Naive thymus-derived CD4-positive, alpha-beta T cell (primary cell): ENCODE measurements around the gene RNF151. TPM values are rescaled to one million over a fixed set of nuclear protein-coding genes. Genes with fewer than 3 reads are reported as not detected.

ENCODE experiments used
- ATAC-seq: fragments of 150-1000 bp; cut with Tn5 transposase; 2 replicates; pipeline ENCODE4 v1.10.0; 2021; ENCODE audit warnings: mild to moderate bottlenecking, moderate library complexity
- CTCF ChIA-PET: fragments of 350-600 bp; sonication (Branson Sonifier 250); formaldehyde crosslinking; loops from one replicate; lab custom pipeline; 2021; ENCODE audit warnings: antibody characterized with exemption; lab: Charles Lee
- POLR2A ChIA-PET: fragments of 350-600 bp; sonication (Branson Sonifier 250); formaldehyde crosslinking; loops from one replicate; lab custom pipeline; 2021; ENCODE audit warnings: antibody characterized with exemption, inconsistent platforms; lab: Charles Lee
- DNase-seq, 9 donors: peaks; one replicate each; pipeline versions ENCODE4 v3.0.0 to v3.0.0-alpha.2; 2020 to 2022; ENCODE audit warnings: mixed read lengths in 1 of 9
- H3K27ac ChIP-seq: one replicate; pipeline ENCODE4 v1.7.0; 2013; ENCODE audit warnings: mild to moderate bottlenecking, low read depth, low read length, moderate library complexity
- H3K27me3 ChIP-seq, 2 donors: one replicate each; pipeline ENCODE4 v1.7.0; 2013; ENCODE audit warnings: low read length in 2 of 2, mild to moderate bottlenecking in 2 of 2, moderate library complexity in 2 of 2; ENCODE audit not compliant: control insufficient read depth in 2 of 2, insufficient read depth in 2 of 2
- H3K36me3 ChIP-seq, 3 experiments: 1 replicate in 2 of 3; 2 replicates in 1 of 3; pipeline ENCODE4 v1.7.0; 2013; ENCODE audit warnings: low read length in 3 of 3, mild to moderate bottlenecking in 3 of 3, moderate library complexity in 1 of 3; ENCODE audit not compliant: insufficient read depth in 3 of 3, control insufficient read depth in 2 of 3
- H3K4me1 ChIP-seq, 2 donors: one replicate each; pipeline ENCODE4 v1.7.0; 2013; ENCODE audit warnings: low read length in 2 of 2, mild to moderate bottlenecking in 2 of 2, moderate library complexity in 1 of 2; ENCODE audit not compliant: control insufficient read depth in 2 of 2, insufficient read depth in 2 of 2
- H3K4me3 ChIP-seq: 2 replicates; pipeline ENCODE4 v1.7.0; 2013; ENCODE audit warnings: mild to moderate bottlenecking, low read length
- H3K9me3 ChIP-seq, 3 experiments: 1 replicate in 2 of 3; 2 replicates in 1 of 3; pipeline ENCODE4 v1.7.0; 2013; ENCODE audit warnings: low read length in 3 of 3; ENCODE audit not compliant: control insufficient read depth in 2 of 3
- H3K27ac Mint-ChIP-seq, 9 donors: one replicate each; pipeline ENCODE4 v1.8.0; 2020 to 2022; ENCODE audit warnings: mixed read lengths in 9 of 9, mild to moderate bottlenecking in 8 of 9, moderate library complexity in 5 of 9, inconsistent platforms in 2 of 9
- H3K27me3 Mint-ChIP-seq, 5 donors: one replicate each; pipeline ENCODE4 v1.8.0; 2021 to 2022; ENCODE audit warnings: mixed read lengths in 5 of 5, mild to moderate bottlenecking in 1 of 5
- H3K36me3 Mint-ChIP-seq, 5 donors: one replicate each; pipeline ENCODE4 v1.8.0; 2020 to 2022; ENCODE audit warnings: mixed read lengths in 5 of 5, mild to moderate bottlenecking in 3 of 5, inconsistent platforms in 1 of 5
- H3K4me1 Mint-ChIP-seq, 7 donors: one replicate each; pipeline ENCODE4 v1.8.0; 2020 to 2022; ENCODE audit warnings: mixed read lengths in 7 of 7, mild to moderate bottlenecking in 3 of 7, inconsistent platforms in 1 of 7
- H3K4me3 Mint-ChIP-seq, 10 donors: one replicate each; pipeline ENCODE4 v1.8.0; 2020 to 2022; ENCODE audit warnings: mild to moderate bottlenecking in 10 of 10, mixed read lengths in 10 of 10, moderate library complexity in 6 of 10, inconsistent platforms in 2 of 10
- H3K9me3 Mint-ChIP-seq, 11 donors: one replicate each; pipeline ENCODE4 v1.8.0; 2020 to 2022; ENCODE audit warnings: mixed read lengths in 11 of 11, mild to moderate bottlenecking in 4 of 11, inconsistent platforms in 1 of 11, moderate library complexity in 1 of 11
- intact Hi-C, 2 donors: fragments of 100-400 bp; cut with micrococcal nuclease; formaldehyde crosslinking; loops; one replicate each; pipeline ENCODE4 v1.15.1; 2023
- polyA plus RNA-seq, 2 donors: library from polyadenylated mRNA; unstranded; fragments of 300-500 nt; fragmentation: Illumina TruSeq; gene quantifications; one replicate each; pipeline ENCODE4 v1.2.3, GENCODE V29; 2021
- total RNA-seq, 6 experiments: library from RNA in 5 of 6; stranded (reverse) in 5 of 6; gene quantifications; 1 replicate in 5 of 6; 2 replicates in 1 of 6; pipeline ENCODE4 v1.2.3 and lab custom pipeline; 2021 to 2026

Gene RNF151
- total and polyA plus RNA-seq, 7 experiments from 2014 or later: 0.51 TPM; not detected in 6

DNA sequence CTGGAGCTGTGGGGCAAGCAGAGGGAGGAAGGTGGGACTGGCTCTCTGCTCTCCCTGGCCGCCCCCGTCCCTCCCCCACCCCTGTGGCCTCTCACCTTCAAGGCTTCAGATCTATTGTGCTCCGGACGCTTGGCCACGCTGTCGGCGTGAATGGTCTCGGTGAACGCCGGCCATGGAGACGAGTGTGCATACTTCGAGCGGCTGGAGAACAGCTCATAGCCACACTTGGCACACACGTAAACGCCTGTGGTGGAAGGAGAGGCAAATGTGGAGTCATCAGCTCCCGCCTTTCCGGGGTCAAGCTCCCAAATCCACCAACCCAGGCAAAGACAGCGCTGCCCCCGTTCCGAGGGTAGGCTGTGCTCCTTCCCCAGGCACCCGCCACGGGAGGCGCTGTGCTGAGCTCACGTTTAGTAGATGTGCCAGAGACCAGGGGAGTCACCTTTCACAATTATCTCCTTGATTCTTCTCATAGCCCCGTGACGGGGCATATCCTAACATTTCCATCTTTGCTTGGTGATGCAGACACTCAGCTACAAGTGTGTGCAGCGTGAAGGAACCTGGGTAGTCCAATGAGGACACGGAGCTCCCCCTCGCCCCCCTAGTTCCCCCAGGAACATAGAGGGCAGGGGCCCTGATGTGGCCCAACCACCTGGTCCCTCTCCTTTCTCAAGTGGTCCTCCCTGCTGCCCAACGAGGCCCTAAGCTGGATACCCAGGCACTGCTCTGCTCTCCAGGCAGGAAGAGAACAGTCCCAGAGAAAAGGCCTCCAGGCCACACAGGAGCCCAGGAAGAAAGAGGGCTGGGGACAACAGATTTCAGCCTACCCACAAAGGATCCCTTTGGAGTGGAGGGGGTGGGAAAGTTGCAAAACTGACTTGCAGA lies 25.3 kb upstream of the RNF151 start:
- ChIA-PET POLR2A (interaction anchor here (1.0 to 5.0 kb wide), 3 partner anchors 12 to 159 kb away, joined by 3 to 52 read pairs (median 6); partner anchors contain the start of genes NUBP2, RPS2 and SPSB3), CTCF (interaction anchor here (0.5 to 1.3 kb wide), 2 partner anchors 12 to 236 kb away, joined by 4 to 7 read pairs; no protein-coding TSS in a partner anchor)
- Mint-ChIP-seq H3K27me3 (no peaks in the 10 kb centered on the region), H3K4me1 (peaks cover 4 to 24% (median 11%) of the 10 kb centered on the region in 7 donors), H3K4me3 (peak overlapping the region; percentile 74 to 90 (median 87)), H3K27ac (peak overlapping the region in 2 of 9 donors; percentile 5 to 63), H3K36me3 (peaks cover 0 to 5% (median 0%) of the 10 kb centered on the region in 5 donors), H3K9me3 (no peaks in the 10 kb centered on the region)
- peaks cover 6 to 7% of the 10 kb centered on the region in 2 donors for H3K4me1 ChIP-seq
- DNase-seq (no peak), ATAC-seq (no peak)
- no peak overlapping the region for H3K27ac ChIP-seq
- H3K27me3 ChIP-seq: no peaks in the 10 kb centered on the region
- peaks cover 0 to 28% (median 4%) of the 10 kb centered on the region in 3 experiments for H3K36me3 ChIP-seq
- no peak overlapping the region for H3K4me3 ChIP-seq
- H3K9me3 ChIP-seq: no peaks in the 10 kb centered on the region
- intact Hi-C loops: loop anchor here (2.0 to 10.0 kb wide), 6 partner anchors 159 to 634 kb away; partner anchors contain the start of genes CRAMP1 (in 1 of the 2), IFT140 (in 1 of the 2), MAPK8IP3 (in 1 of the 2) and NUBP2 (in 1 of the 2)

DNA sequence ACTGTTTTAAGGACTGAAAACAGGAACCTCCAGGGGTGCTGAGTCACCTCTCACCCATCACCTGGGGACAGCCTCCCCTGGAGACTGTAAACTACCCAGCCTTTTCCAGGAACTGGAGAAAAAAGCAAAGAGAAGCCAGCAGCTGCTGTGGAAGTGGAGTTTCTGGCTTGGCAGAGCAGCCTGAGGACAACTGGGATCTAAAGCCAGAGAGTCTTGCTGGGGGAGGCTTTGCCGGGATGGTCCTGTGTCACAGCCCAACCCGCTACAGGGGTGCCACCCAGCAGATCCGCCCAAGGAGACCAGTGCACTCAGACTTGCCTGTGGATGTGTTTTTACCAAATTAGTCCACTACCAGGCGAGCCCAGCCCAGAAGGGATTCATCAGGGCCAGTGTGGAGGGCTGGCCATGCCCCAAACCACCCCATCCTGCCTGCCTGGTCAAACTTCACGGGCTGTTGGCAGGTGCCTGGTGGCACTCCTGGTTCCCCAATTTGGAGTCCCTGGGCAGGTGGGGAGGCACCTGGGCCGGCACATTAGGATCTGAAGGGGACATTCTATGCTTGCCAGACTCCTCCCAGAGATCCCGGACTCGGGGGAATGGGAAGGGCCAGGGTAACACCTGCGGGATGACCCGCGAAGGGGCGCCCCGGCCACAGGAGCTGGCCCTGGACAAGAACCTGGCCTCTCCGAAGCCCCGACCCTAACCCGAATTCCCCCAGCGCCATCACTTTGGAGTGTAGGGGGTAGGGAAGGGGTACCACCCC lies 24.4 kb upstream of the RNF151 start:
- Mint-ChIP-seq H3K27ac (peak overlapping the region in 2 of 9 donors; percentile 63 to 87), H3K4me1 (peaks cover 4 to 24% (median 11%) of the 10 kb centered on the region in 7 donors), H3K9me3 (no peaks in the 10 kb centered on the region), H3K36me3 (peaks cover 0 to 5% (median 0%) of the 10 kb centered on the region in 5 donors), H3K27me3 (no peaks in the 10 kb centered on the region), H3K4me3 (peak overlapping the region; percentile 74 to 90 (median 87))
- intact Hi-C loops: loop anchor here (2.0 to 10.0 kb wide), 6 partner anchors 159 to 635 kb away; partner anchors contain the start of genes CRAMP1 (in 1 of the 2), IFT140 (in 1 of the 2), MAPK8IP3 (in 1 of the 2) and NUBP2 (in 1 of the 2)
- CTCF ChIA-PET: interaction anchor here (0.6 to 1.3 kb wide), 3 partner anchors 12 to 14 kb away, joined by 3 to 4 read pairs (median 3); no protein-coding TSS in a partner anchor
- Histone ChIP-seq H3K4me3 (peak overlapping the region; percentile 90), H3K27ac (peak overlapping the region; percentile 73), H3K9me3 (no peaks in the 10 kb centered on the region), H3K4me1 (peaks cover 6 to 7% of the 10 kb centered on the region in 2 donors), H3K36me3 (peaks cover 0 to 28% (median 4%) of the 10 kb centered on the region in 3 experiments), H3K27me3 (no peaks in the 10 kb centered on the region)
- POLR2A ChIA-PET: interaction anchor here (1.0 to 5.0 kb wide), 5 partner anchors 12 to 160 kb away, joined by 3 to 52 read pairs (median 4); partner anchors contain the start of genes NUBP2, RPL3L, RPS2 and SPSB3
- DNase-seq: no peak
- ATAC-seq: no peak

DNA sequence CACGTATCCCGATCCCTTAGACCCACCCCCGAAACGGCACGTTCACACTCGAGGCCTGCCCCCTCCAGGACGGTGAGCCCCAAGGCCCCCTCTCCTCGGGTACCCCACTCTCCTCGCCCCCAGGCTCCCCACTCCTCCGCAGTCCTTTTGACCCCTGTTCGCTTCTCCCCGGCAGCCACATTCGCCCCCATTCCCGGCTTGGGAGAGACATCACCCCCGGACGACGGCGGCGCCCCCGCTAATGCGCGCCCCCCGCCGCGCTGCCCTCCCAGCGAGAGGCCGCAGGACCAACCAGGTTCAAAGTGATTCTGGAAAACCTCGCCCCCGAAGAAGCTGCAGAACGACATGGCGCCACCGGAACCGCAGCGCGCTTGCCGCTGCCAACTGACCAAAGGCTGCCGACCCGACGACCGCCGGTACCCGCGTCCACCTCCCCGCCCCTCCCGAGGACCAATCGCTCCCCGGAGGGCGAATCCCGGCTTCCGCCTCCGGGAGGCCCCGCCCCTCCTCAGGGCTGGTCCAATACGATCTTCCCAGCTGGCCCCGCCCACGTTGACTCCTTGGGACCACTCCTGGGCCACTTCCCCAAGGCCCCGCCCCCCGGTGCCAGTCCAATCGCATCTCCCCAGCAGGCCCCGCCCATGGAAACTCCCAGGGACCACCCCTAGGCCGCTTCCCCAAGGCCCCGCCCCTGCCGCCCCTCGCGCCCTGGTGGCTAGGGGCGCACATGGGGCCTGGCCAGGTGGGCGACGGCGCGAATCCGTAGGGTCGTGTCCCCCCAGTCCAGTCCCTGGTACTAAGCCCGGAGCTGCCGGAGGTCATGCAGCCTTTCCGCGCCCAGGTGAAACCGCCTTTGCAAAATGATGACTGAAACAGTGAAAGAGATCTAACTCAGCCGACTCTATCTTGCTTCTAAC lies 23.6 kb upstream of the RNF151 start, which contains the start of gene MSRB1:
Gene MSRB1 (minus strand): TSS at position 390 of the 917 bp plus-strand sequence. CDS start 43 bp downstream, at position 347.
- peaks cover 6 to 7% of the 10 kb centered on the region in 2 donors for H3K4me1 ChIP-seq
- Mint-ChIP-seq H3K27me3 (no peaks in the 10 kb centered on the region), H3K27ac (peak within 1 kb of the TSS; percentile 41 to 90 (median 65)), H3K4me1 (peaks cover 4 to 24% (median 11%) of the 10 kb centered on the region in 7 donors), H3K36me3 (peaks cover 0 to 4% (median 0%) of the 10 kb centered on the region in 5 donors), H3K4me3 (peak within 1 kb of the TSS; percentile 74 to 90 (median 87)), H3K9me3 (no peaks in the 10 kb centered on the region)
- peak within 1 kb of the TSS; percentile 90 for H3K4me3 ChIP-seq
- intact Hi-C loops: loop anchor here (1.0 to 10.0 kb wide), 12 partner anchors 14 to 636 kb away; partner anchors contain the start of genes NDUFB10 (in 2 of the 2), ATP6V0C (in 1 of the 2), CRAMP1 (in 1 of the 2) and IFT140 (in 1 of the 2)
- H3K36me3 ChIP-seq: peaks cover 0 to 24% (median 4%) of the 10 kb centered on the region in 3 experiments
- H3K27me3 ChIP-seq: no peaks in the 10 kb centered on the region
- ChIA-PET POLR2A (interaction anchor here (0.6 to 5.0 kb wide), 13 partner anchors 11 to 524 kb away, joined by 3 to 52 read pairs (median 4); partner anchors contain the start of genes NDUFB10, NUBP2, RPL3L and RPS2), CTCF (interaction anchor here (0.6 to 1.3 kb wide), 3 partner anchors 13 to 23 kb away, joined by 3 to 4 read pairs (median 3); partner anchors contain the start of gene RNF151)
- DNase-seq: peak; percentile 97 to 100 (median 98)
- H3K9me3 ChIP-seq: no peaks in the 10 kb centered on the region
- H3K27ac ChIP-seq: peak within 1 kb of the TSS; percentile 76
- peak; percentile 100 for ATAC-seq

DNA sequence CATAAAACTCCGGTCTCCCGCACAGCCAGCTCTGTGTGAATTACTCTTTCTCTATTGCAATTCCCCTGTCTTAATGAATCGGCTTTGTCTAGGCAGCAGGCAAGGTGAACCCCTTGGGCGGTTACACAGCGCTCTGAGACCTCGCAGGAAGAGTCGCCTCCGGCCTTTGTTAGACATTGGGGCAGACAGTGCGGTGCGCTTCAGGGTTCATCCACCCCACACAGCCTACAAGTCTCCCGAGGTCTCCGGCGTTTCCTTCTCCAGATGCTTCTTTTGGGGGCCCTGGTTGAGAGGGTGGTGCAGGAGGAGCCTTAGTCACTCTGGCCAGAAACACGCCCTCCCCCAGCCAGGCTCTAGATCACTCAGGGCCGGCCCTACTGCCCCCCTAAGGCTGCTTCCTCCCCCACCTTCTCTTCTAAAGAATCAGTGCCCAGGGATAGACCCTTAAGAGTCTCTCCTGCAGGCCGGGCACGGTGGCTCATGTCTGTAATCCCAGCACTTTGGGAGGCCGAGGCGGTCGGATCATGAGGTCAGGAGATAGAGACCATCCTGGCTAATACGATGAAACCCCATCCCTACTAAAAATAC lies 21.9 kb upstream of the RNF151 start:
- intact Hi-C loops: loop anchor here in 1 of 2 donors (5.0 to 10.0 kb wide), 5 partner anchors 240 to 637 kb away; partner anchors contain the start of genes CRAMP1, IFT140, MAPK8IP3 and TELO2

More for the DNA sequence above, 21.9 kb upstream of the RNF151 start:
- ATAC-seq (no peak), DNase-seq (no peak)
- Mint-ChIP-seq H3K4me1 (peaks cover 4 to 24% (median 9%) of the 10 kb centered on the region in 7 donors), H3K27me3 (no peaks in the 10 kb centered on the region), H3K9me3 (no peaks in the 10 kb centered on the region), H3K4me3 (peak overlapping the region; percentile 58 to 90 (median 78)), H3K27ac (peak overlapping the region in 3 of 9 donors; percentile 40 to 62 (median 41)), H3K36me3 (no peaks in the 10 kb centered on the region)
- Histone ChIP-seq H3K4me1 (peaks cover 6 to 7% of the 10 kb centered on the region in 2 donors), H3K9me3 (no peaks in the 10 kb centered on the region), H3K27ac (no peak overlapping the region), H3K4me3 (no peak overlapping the region), H3K27me3 (no peaks in the 10 kb centered on the region), H3K36me3 (peaks cover 0 to 9% (median 0%) of the 10 kb centered on the region in 3 experiments)
- POLR2A ChIA-PET: interaction anchor here (0.7 to 5.0 kb wide), 3 partner anchors 16 to 211 kb away, joined by 4 to 52 read pairs (median 7); partner anchors contain the start of genes RPS2 and TRAF7
- CTCF ChIA-PET: interaction anchor here (1.1 kb wide), 1 partner anchor 21 kb away, joined by 4 read pairs; the partner anchor contains the start of gene RNF151
